Mesothelial cell of epicardium (in vitro differentiated cells): ENCODE results near the gene PDXDC1. TPM values are rescaled to one million over a fixed set of nuclear protein-coding genes. Genes with fewer than 3 reads are reported as not detected.
"Not testable (repeated sequence)": the region's sequence is repeated elsewhere in the genome, so short reads cannot be mapped to it uniquely, and the experiment has no call there.

Source experiments
- DNase-seq, 2 experiments: peaks; one replicate each; pipeline ENCODE4 v3.0.0; 2021; ENCODE audit warnings: low spot score in 2 of 2; ENCODE audit not compliant: unreplicated experiment in 2 of 2
- H3K27ac Mint-ChIP-seq: 2 replicates; pipeline ENCODE4 v1.8.0; 2021; ENCODE audit warnings: mixed read lengths
- H3K27me3 Mint-ChIP-seq: 2 replicates; pipeline ENCODE4 v1.8.0; 2021; ENCODE audit warnings: low read depth, mixed read lengths
- H3K36me3 Mint-ChIP-seq: 2 replicates; pipeline ENCODE4 v1.8.0; 2021; ENCODE audit warnings: mixed read lengths
- H3K4me1 Mint-ChIP-seq: 2 replicates; pipeline ENCODE4 v1.8.0; 2021; ENCODE audit warnings: mixed read lengths
- H3K4me3 Mint-ChIP-seq: 2 replicates; pipeline ENCODE4 v1.8.0; 2021; ENCODE audit warnings: mild to moderate bottlenecking, moderate library complexity, mixed read lengths
- H3K9me3 Mint-ChIP-seq: 2 replicates; pipeline ENCODE4 v1.8.0; 2021; ENCODE audit warnings: mixed read lengths
- microRNA-seq: library from miRNA; unstranded; fragments of <30 nt; microRNA quantifications from one replicate; pipeline ENCODE4 v1.2.0, GENCODE V29; 2021; ENCODE audit warnings: inconsistent platforms, mixed read lengths
- total RNA-seq: library from RNA; stranded (reverse); gene quantifications from 3 replicates; pipeline ENCODE4 v1.2.1, GENCODE V29; 2021

The PDXDC1 gene
- total RNA-seq, 1 donor from 2014 or later, result 115 TPM

GRCh38 chr16:15166177-15166576 lies 191.4 kb downstream of the PDXDC1 start:
- not testable (repeated sequence) for H3K4me1 Mint-ChIP-seq, H3K27ac Mint-ChIP-seq, H3K36me3 Mint-ChIP-seq, H3K9me3 Mint-ChIP-seq, H3K4me3 Mint-ChIP-seq, DNase-seq, H3K27me3 Mint-ChIP-seq

- DNase-seq, H3K4me1 Mint-ChIP-seq: not testable (repeated sequence)
Observed at GRCh38 chr16:15168303-15168702, 193.5 kb downstream of the PDXDC1 start.

GRCh38 chr16:15168953-15169652 lies 194.3 kb downstream of the PDXDC1 start:
- H3K4me1 Mint-ChIP-seq, H3K4me3 Mint-ChIP-seq, H3K9me3 Mint-ChIP-seq, H3K36me3 Mint-ChIP-seq, DNase-seq, H3K27ac Mint-ChIP-seq: not testable (repeated sequence)
- peaks cover 14% of the 10 kb centered on the region for H3K27me3 Mint-ChIP-seq

More at GRCh38 chr16:15168303-15168702, 193.5 kb downstream of the PDXDC1 start:
- H3K36me3 Mint-ChIP-seq, H3K4me3 Mint-ChIP-seq, H3K27ac Mint-ChIP-seq, H3K9me3 Mint-ChIP-seq: not testable (repeated sequence)
- H3K27me3 Mint-ChIP-seq, result peaks cover 14% of the 10 kb centered on the region

- not testable (repeated sequence) for DNase-seq, H3K4me3 Mint-ChIP-seq, H3K4me1 Mint-ChIP-seq, H3K36me3 Mint-ChIP-seq, H3K9me3 Mint-ChIP-seq, H3K27ac Mint-ChIP-seq
- H3K27me3 Mint-ChIP-seq, result peaks cover 25% of the 10 kb centered on the region
Observed at GRCh38 chr16:15179909-15180308, 205.1 kb downstream of the PDXDC1 start.

GRCh38 chr16:15180946-15181345 lies 206.1 kb downstream of the PDXDC1 start:
- H3K36me3 Mint-ChIP-seq, H3K27ac Mint-ChIP-seq, H3K4me1 Mint-ChIP-seq, H3K9me3 Mint-ChIP-seq, DNase-seq, H3K4me3 Mint-ChIP-seq: not testable (repeated sequence)
- H3K27me3 Mint-ChIP-seq, result peaks cover 25% of the 10 kb centered on the region

GRCh38 chr16:15184000-15184399 lies 209.2 kb downstream of the PDXDC1 start:
- H3K27me3 Mint-ChIP-seq, result peaks cover 25% of the 10 kb centered on the region
- not testable (repeated sequence) for DNase-seq, H3K4me1 Mint-ChIP-seq, H3K4me3 Mint-ChIP-seq, H3K27ac Mint-ChIP-seq, H3K36me3 Mint-ChIP-seq, H3K9me3 Mint-ChIP-seq

Small RNAs within 50 kb of the gene (microRNA-seq; reads per million reads assigned to microRNA genes)
- gene MIR1972-1 (not detected), gene MIR3180-4 (not detected), gene MIR6511A1 (not detected), gene MIR6511B2 (not detected), gene MIR6770-1 (not detected)

Other genes starting within 250 kb of the PDXDC1 start
- gene NPIPA2, start 232.5 kb upstream of the PDXDC1 start, total RNA-seq, result 11.2 to 17.9 TPM (median 11.5 TPM) in 3 replicates
- gene NOMO1, start 141.3 kb upstream of the PDXDC1 start, total RNA-seq, result 70.0 to 74.3 TPM (median 71.9 TPM) in 3 replicates
- 261 to 262 TPM (median 262 TPM) in 3 replicates for gene NPIPA1, start 37.6 kb upstream of the PDXDC1 start, total RNA-seq
- 22.1 to 23.3 TPM (median 22.8 TPM) in 3 replicates for gene NTAN1, start 81.0 kb downstream of the PDXDC1 start, total RNA-seq
- gene RRN3, start 119.2 kb downstream of the PDXDC1 start, total RNA-seq, result 31.9 to 34.1 TPM (median 32.9 TPM) in 3 replicates